ENCODE data around the gene DYNLL2.

DYNLL2 gene

GRCh38 chr17:58105093-58105492 lies 21.9 kb downstream of the DYNLL2 start:
- H3K4me3 ChIP-seq (ENCODE audit: low read depth, low read length) = no peak overlapping the region
- no peak for TF ChIP-seq CTCF (conservative IDR thresholded peaks at IDR 0.05; ENCODE audit: low read depth, low read length)
- no peak for DNase-seq (ENCODE audit: low read depth)

DNA sequence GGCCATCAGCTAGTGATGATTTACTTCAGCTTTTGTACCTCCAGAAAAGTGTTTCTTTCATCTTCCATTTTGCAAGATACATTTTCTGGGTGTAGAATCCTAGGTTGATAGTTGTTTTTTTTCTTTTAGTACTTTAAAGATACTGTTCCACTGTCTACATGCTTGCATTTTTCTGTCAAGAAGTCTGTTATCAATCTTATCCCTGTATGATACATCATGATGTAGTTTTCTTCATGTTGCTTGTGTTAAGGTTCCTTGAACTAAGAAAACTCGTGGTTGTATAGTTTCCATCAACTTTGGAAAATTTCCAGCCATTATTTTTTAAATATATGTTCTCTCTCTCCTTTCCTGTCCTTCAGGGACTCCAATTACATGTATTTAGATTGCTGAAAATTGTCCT lies 24.1 kb downstream of the DYNLL2 start:
- no peak for TF ChIP-seq CTCF (conservative IDR thresholded peaks at IDR 0.05; ENCODE audit: low read depth, low read length)
- H3K4me3 ChIP-seq (ENCODE audit: low read depth, low read length) = no peak overlapping the region
- DNase-seq (ENCODE audit: low read depth) = no peak

DNA sequence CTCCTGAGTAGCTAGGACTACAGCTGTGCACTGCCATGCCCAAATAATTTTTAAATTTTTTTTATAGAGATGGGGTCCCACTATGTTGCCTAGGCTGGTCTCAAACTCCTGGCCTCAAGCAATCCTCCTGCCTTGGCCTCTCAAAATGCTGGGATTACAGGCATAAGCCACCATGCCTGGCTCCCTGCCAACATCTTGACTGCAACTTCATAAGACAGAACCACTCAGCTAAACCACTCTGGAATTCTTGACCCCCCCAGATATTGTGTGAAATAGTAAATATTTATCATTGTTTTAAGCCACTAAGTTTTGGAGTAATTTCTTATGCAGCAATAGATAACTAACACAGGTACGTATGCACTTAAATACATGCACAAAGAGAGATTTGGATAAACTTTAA lies 26.0 kb downstream of the DYNLL2 start:
- no peak for DNase-seq (ENCODE audit: low read depth)
- no peak overlapping the region for H3K4me3 ChIP-seq (ENCODE audit: low read depth, low read length)
- no peak for TF ChIP-seq CTCF (conservative IDR thresholded peaks at IDR 0.05; ENCODE audit: low read depth, low read length)

- no peak for TF ChIP-seq CTCF (conservative IDR thresholded peaks at IDR 0.05; ENCODE audit: low read depth, low read length)
- no peak for DNase-seq (ENCODE audit: low read depth)
- H3K4me3 ChIP-seq (ENCODE audit: low read depth, low read length) = no peak overlapping the region
These were observed 26.8 kb downstream of the DYNLL2 start for GRCh38 chr17:58110012-58110411.

DNA sequence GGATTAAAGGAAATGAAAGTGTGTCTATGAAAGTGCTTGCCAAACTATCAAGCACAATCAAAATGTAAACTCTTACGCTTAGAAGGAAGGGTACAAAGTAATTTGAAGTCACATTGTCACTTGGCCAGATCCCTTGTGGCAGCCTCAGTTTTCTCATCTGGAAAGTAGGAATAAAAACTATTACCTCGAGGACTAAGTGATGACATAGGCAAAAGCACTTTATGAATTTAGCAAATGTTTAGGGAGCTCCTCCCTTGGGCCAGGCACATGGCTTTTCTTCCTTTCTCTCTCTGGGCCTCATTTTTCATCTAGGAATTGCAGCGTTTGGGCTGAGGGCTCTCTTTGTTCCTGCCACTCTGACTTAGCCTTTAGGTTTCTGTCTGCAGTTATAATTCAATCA lies 28.5 kb downstream of the DYNLL2 start:
- no peak for TF ChIP-seq CTCF (conservative IDR thresholded peaks at IDR 0.05; ENCODE audit: low read depth, low read length)
- no peak overlapping the region for H3K4me3 ChIP-seq (ENCODE audit: low read depth, low read length)
- DNase-seq (ENCODE audit: low read depth) = no peak

DNA sequence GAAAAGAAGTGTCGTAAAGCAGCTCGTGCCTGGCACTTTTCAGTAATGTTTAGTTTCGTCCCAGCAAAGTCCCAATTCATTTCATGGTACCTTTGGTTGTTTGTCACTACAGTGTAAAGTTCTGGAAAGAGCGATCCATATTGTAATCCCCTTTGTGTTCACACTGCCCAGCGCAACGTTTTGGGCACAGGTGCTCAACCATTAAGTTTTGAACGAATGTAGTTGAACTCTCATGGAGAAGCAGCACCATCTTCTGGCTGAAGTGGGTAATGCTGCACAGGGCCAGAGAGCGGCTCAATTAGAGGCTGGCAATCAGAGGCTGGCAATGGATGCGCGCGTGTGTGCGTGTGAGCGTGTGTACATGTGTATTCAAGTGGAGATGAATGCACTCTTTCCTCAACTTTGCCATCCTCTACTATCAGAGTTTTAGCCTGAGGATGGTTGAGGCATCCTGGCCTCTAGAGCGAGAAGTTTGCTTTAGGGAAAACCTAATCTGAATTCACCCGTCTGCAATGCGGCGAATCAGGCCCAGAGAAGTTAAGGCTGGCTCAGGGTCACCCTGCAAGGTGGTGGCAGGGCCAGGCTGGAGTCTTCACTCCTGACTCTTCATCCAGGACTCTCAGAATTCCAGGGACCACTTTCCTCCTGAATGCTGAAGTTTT lies 29.9 kb downstream of the DYNLL2 start:
- peak; percentile 97 for TF ChIP-seq CTCF (conservative IDR thresholded peaks at IDR 0.05; ENCODE audit: low read depth, low read length)
- peak; percentile 74 for DNase-seq (ENCODE audit: low read depth)
- H3K4me3 ChIP-seq (ENCODE audit: low read depth, low read length) = no peak overlapping the region

- no peak overlapping the region for H3K4me3 ChIP-seq (ENCODE audit: low read depth, low read length)
- DNase-seq (ENCODE audit: low read depth) = no peak
- TF ChIP-seq CTCF (conservative IDR thresholded peaks at IDR 0.05; ENCODE audit: low read depth, low read length) = no peak
These were observed 30.7 kb downstream of the DYNLL2 start for GRCh38 chr17:58113947-58114346.
